Measurements from ENCODE around the gene INTS6.

GRCh38 chr13:51478418-51479198 lies 25.8 kb upstream of the INTS6 start:
- no peak for TF ChIP-seq CTCF (IDR thresholded peaks at IDR 0.05)
- no peak for TF ChIP-seq POLR2A (IDR thresholded peaks at IDR 0.05)
